ENCODE data around the gene TRPC1. TPM values are rescaled to one million over a fixed set of nuclear protein-coding genes. Genes with fewer than 3 reads are reported as not detected.
A peak's percentile ranks its signal among the peaks of the same experiment; 100 is the strongest.

The TRPC1 gene
- polyA plus RNA-seq, 1 of the 3 experiments (the other 2 are of a cell fraction): 9.6 TPM

DNA sequence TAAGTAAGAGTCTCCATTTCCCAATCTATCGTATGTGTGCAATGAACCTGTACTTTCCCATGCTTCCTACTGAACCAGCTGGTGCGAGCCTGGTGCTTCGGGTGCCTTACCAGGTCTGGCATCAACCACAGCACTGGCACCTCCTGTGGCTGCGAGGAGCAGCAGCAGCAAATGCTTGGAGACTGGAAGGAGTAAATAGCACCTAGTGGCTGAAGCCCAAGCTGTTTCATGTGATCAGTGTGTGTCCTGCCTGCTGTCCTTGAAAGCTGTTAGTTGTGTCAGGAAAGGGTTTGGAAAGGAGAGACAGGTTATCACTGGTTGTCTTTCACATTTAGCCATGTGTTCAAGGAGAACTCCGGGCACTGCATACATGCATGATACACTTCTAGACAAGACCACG lies 133.2 kb downstream of the TRPC1 start:
- Histone ChIP-seq H3K4me2 (no peak overlapping the region), H3K27me3 (ENCODE audit: insufficient read depth) (no peaks in the 10 kb centered on the region), H3K9me3 (no peaks in the 10 kb centered on the region), H3K4me1 (ENCODE audit: control insufficient read depth in 1 of 2, insufficient read depth in 2 of 2, low read depth in 1 of 2, low read length in 1 of 2) (peaks cover 2 to 15% of the 10 kb centered on the region in 2 experiments; a peak in 3 of 4 replicates), H3F3A (replicated peaks; ENCODE audit: insufficient read depth) (peaks cover 1% of the 10 kb centered on the region), H2AFZ (ENCODE audit: low read depth) (no peak overlapping the region), H3K9ac (no peak overlapping the region), H3K4me3 (ENCODE audit: low read depth in 2 of 2, low read length in 1 of 2) (no peak overlapping the region), H3K79me2 (ENCODE audit: insufficient read depth) (no peaks in the 10 kb centered on the region), H3K9me2 (no peaks in the 10 kb centered on the region), H3K27ac (ENCODE audit: low read depth in 2 of 2, low read length in 1 of 2) (no peak overlapping the region), H3K36me3 (replicated peaks in 1 of 2; ENCODE audit: control insufficient read depth in 1 of 2, insufficient read depth in 2 of 2, low read length in 1 of 2) (no peaks in the 10 kb centered on the region), H4K20me1 (ENCODE audit: insufficient read depth) (no peaks in the 10 kb centered on the region)
- POLR2A ChIA-PET: no interaction called here
- WGBS (ENCODE audit: low lambda C conversion rate): 33% methylated on average over 6 of the region's 6 CpGs
- CTCF ChIA-PET: interaction anchor here (0.6 to 2.6 kb wide), 16 partner anchors 10 to 260 kb away, joined by 3 to 16 read pairs (median 4); partner anchors contain the start of gene PLS1
- DNase-seq: peak; percentile 65
- TF ChIP-seq RXRA (IDR thresholded peaks at IDR 0.05; ENCODE audit: borderline replicate concordance, low read depth): no peak
- TF ChIP-seq CHD2 (IDR thresholded peaks at IDR 0.05; ENCODE audit: low read length, partially characterized antibody): no peak
- TF ChIP-seq NFIC (IDR thresholded peaks at IDR 0.05; ENCODE audit: borderline replicate concordance): no peak
- TF ChIP-seq, protein P1, sequence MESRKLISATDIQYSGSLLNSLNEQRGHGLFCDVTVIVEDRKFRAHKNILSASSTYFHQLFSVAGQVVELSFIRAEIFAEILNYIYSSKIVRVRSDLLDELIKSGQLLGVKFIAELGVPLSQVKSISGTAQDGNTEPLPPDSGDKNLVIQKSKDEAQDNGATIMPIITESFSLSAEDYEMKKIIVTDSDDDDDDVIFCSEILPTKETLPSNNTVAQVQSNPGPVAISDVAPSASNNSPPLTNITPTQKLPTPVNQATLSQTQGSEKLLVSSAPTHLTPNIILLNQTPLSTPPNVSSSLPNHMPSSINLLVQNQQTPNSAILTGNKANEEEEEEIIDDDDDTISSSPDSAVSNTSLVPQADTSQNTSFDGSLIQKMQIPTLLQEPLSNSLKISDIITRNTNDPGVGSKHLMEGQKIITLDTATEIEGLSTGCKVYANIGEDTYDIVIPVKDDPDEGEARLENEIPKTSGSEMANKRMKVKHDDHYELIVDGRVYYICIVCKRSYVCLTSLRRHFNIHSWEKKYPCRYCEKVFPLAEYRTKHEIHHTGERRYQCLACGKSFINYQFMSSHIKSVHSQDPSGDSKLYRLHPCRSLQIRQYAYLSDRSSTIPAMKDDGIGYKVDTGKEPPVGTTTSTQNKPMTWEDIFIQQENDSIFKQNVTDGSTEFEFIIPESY (IDR thresholded peaks at IDR 0.05; ENCODE audit: borderline replicate concordance, low read depth): no peak
- TF ChIP-seq SMC3 (IDR thresholded peaks at IDR 0.05; ENCODE audit: low read depth, low read length): no peak
- no peak for TF ChIP-seq EZH2phosphoT487 (IDR thresholded peaks at IDR 0.05; ENCODE audit: borderline replicate concordance, low read depth)
- peak; percentile 53 for TF ChIP-seq RAD21 (IDR thresholded peaks at IDR 0.05; ENCODE audit: low read length)
- TF ChIP-seq, protein P2, sequence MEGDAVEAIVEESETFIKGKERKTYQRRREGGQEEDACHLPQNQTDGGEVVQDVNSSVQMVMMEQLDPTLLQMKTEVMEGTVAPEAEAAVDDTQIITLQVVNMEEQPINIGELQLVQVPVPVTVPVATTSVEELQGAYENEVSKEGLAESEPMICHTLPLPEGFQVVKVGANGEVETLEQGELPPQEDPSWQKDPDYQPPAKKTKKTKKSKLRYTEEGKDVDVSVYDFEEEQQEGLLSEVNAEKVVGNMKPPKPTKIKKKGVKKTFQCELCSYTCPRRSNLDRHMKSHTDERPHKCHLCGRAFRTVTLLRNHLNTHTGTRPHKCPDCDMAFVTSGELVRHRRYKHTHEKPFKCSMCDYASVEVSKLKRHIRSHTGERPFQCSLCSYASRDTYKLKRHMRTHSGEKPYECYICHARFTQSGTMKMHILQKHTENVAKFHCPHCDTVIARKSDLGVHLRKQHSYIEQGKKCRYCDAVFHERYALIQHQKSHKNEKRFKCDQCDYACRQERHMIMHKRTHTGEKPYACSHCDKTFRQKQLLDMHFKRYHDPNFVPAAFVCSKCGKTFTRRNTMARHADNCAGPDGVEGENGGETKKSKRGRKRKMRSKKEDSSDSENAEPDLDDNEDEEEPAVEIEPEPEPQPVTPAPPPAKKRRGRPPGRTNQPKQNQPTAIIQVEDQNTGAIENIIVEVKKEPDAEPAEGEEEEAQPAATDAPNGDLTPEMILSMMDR (IDR thresholded peaks at IDR 0.05): peak; percentile 59
- no peak for TF ChIP-seq EP300 (IDR thresholded peaks at IDR 0.05; ENCODE audit: borderline replicate concordance in 1 of 2, low read depth in 1 of 2, low read length in 1 of 2)

Small RNA genes within 50 kb of the gene (small RNA-seq; reads per million reads assigned to genes)
- gene RNU7-47P: 0 reads per million in 7 experiments

Other genes with a start within 250 kb of the TRPC1 start
- gene ATR, start 145.3 kb upstream of the TRPC1 start, polyA plus RNA-seq (2012; rRNA removed): 7.3 and 13.2 TPM in 2 replicates
- 2.9 and 3.2 TPM in 2 replicates for gene PLS1, start 127.6 kb upstream of the TRPC1 start, polyA plus RNA-seq (2012; rRNA removed)
- gene PCOLCE2, start 165.0 kb downstream of the TRPC1 start, polyA plus RNA-seq (2012; rRNA removed): 22.2 and 25.4 TPM in 2 replicates
- 0.10 and 0.16 TPM in 2 replicates for gene PAQR9, start 239.6 kb downstream of the TRPC1 start, polyA plus RNA-seq (2012; rRNA removed)